ENCODE data around the gene MIX23. TPM values are rescaled to one million over a fixed set of nuclear protein-coding genes. Genes with fewer than 3 reads are reported as not detected.

MIX23 gene
- total RNA-seq, 1 experiment from 2014 or later = 80.6 TPM

GRCh38 chr3:122318620-122319019 is 64.4 kb downstream of the MIX23 start:
- H3K18ac ChIP-seq (ENCODE audit: insufficient read length, low read depth, low read length) = no peak overlapping the region
- no peak overlapping the region for H4K5ac ChIP-seq (ENCODE audit: insufficient read length, low read depth, low read length)
- no peak overlapping the region for H3K56ac ChIP-seq (ENCODE audit: insufficient read length, low read depth, low read length)
- H3T11ph ChIP-seq (ENCODE audit: low read length) = no peak overlapping the region
- DNase-seq = no peak
- Mint-ChIP-seq H3K4me3 (no peak overlapping the region), H3K36me3 (ENCODE audit: insufficient read depth in 1 of 3, low read depth in 3 of 3) (no peaks in the 10 kb centered on the region), H3K27ac (no peak overlapping the region), H3K4me1 (peaks cover 10 to 13% of the 10 kb centered on the region in 2 experiments), H3K27me3 (ENCODE audit: low read depth) (peaks cover 6% of the 10 kb centered on the region), H3K9me3 (peaks cover 7 to 9% of the 10 kb centered on the region in 2 experiments; a peak in 4 of 5 replicates)
- WGBS (ENCODE audit: extremely low coverage, insufficient read length, low lambda C conversion rate) = no CpG with 5 or more reads among the region's 2 CpGs
- no peaks in the 10 kb centered on the region for H3K27me3 ChIP-seq (ENCODE audit: insufficient read depth, low read length)
- H3K4ac ChIP-seq (ENCODE audit: low read depth, low read length) = no peak overlapping the region
- H3K4me1 ChIP-seq (ENCODE audit: insufficient read depth, low read length) = no peaks in the 10 kb centered on the region
- no peak overlapping the region for H2BK20ac ChIP-seq (ENCODE audit: low read depth, low read length, poor library complexity, severe bottlenecking)
- TF ChIP-seq CTCF (conservative IDR thresholded peaks at IDR 0.05) = no peak
- H3K9me3 ChIP-seq (ENCODE audit: control insufficient read depth, low read depth, low read length) = no peaks in the 10 kb centered on the region
- H3K14ac ChIP-seq (ENCODE audit: insufficient read depth, low read length) = no peak overlapping the region
- H4K20me1 ChIP-seq (ENCODE audit: control insufficient read depth, insufficient read depth, insufficient read length) = no peaks in the 10 kb centered on the region
- H2BK12ac ChIP-seq (ENCODE audit: insufficient read length, low read depth, low read length) = no peak overlapping the region
- H3K4me2 ChIP-seq (ENCODE audit: insufficient read depth, insufficient read length, low read length) = no peak overlapping the region
- H4K91ac ChIP-seq (ENCODE audit: insufficient read length, low read depth, low read length) = no peak overlapping the region
- no peak overlapping the region for H2BK15ac ChIP-seq (ENCODE audit: low read depth, low read length)
- H3K9ac ChIP-seq (ENCODE audit: extremely low read depth, insufficient read length, low read length) = no peak overlapping the region
- H2BK120ac ChIP-seq (ENCODE audit: low read depth, low read length, poor library complexity, severe bottlenecking) = no peak overlapping the region
- no peaks in the 10 kb centered on the region for H3K79me2 ChIP-seq (ENCODE audit: insufficient read depth, low read length)
- no peaks in the 10 kb centered on the region for H3K79me1 ChIP-seq (ENCODE audit: insufficient read depth, low read depth, low read length, poor library complexity, severe bottlenecking)
- no peak overlapping the region for H3K23ac ChIP-seq (ENCODE audit: insufficient read length, low read depth, low read length)
- no peak overlapping the region for H2BK5ac ChIP-seq (ENCODE audit: insufficient read length, low read length)
- no peak overlapping the region for H2AFZ ChIP-seq (ENCODE audit: low read length)
- H2AK5ac ChIP-seq (ENCODE audit: insufficient read length, low read length) = no peak overlapping the region
- H4K8ac ChIP-seq (replicated peaks; ENCODE audit: insufficient read length, low read depth, low read length) = no peak overlapping the region
- H3K27ac ChIP-seq (ENCODE audit: insufficient read length, low read depth, low read length) = no peak overlapping the region
- no peaks in the 10 kb centered on the region for H3K23me2 ChIP-seq (ENCODE audit: insufficient read length, low read depth, low read length, poor library complexity, severe bottlenecking)
